ENCODE results near the gene GPATCH3. TPM values are rescaled to one million over a fixed set of nuclear protein-coding genes. Genes with fewer than 3 reads are reported as not detected.

GPATCH3 gene
- total RNA-seq, 2 experiments from 2014 or later = 15.0 to 17.0 TPM

GRCh38 chr1:26844424-26845196, 55.7 kb downstream of the GPATCH3 start:
- H3K27ac Mint-ChIP-seq = no peak overlapping the region
- CTCF ChIA-PET = interaction anchor here (1.2 to 1.3 kb wide), 3 partner anchors 11 to 24 kb away, joined by 3 to 4 read pairs (median 4); no protein-coding TSS in a partner anchor
- ATAC-seq (no peak), DNase-seq (no peak)
- H3K4me3 Mint-ChIP-seq = no peak overlapping the region
- H3K36me3 Mint-ChIP-seq = peaks cover 37% of the 10 kb centered on the region
- H3K9me3 Mint-ChIP-seq (ENCODE audit: low read depth) = no peaks in the 10 kb centered on the region
- H3K27me3 Mint-ChIP-seq = no peaks in the 10 kb centered on the region
- H3K4me1 Mint-ChIP-seq = peaks cover 2% of the 10 kb centered on the region

Other genes with a start within 250 kb of the GPATCH3 start
- gene ARID1A, start 204.5 kb downstream of the GPATCH3 start, total RNA-seq = 100 to 1,000 TPM in 1 of 2 experiments, 10 to 100 TPM in 1; 92.4 to 112 TPM
- gene PIGV, start 112.5 kb downstream of the GPATCH3 start, total RNA-seq = 1 to 10 TPM; 8.6 to 9.7 TPM
- 10 to 100 TPM; 53.1 to 54.9 TPM for gene ZDHHC18, start 73.8 kb downstream of the GPATCH3 start, total RNA-seq
- gene SFN, start 37.3 kb downstream of the GPATCH3 start, total RNA-seq = under 1 TPM in 1 of 2 experiments, not detected in 1; 0.73 TPM
- 10 to 100 TPM; 32.9 to 41.1 TPM for gene GPN2, start 10.2 kb downstream of the GPATCH3 start, total RNA-seq
- gene NR0B2, start 13.5 kb upstream of the GPATCH3 start, total RNA-seq = not detected
- 10 to 100 TPM; 88.8 to 91.6 TPM for gene NUDC, start 21.3 kb upstream of the GPATCH3 start, total RNA-seq
- gene KDF1, start 60.0 kb upstream of the GPATCH3 start, total RNA-seq = not detected
- gene TRNP1, start 93.2 kb upstream of the GPATCH3 start, total RNA-seq = under 1 TPM; 0.15 to 0.19 TPM
- gene TENT5B, start 112.4 kb upstream of the GPATCH3 start, total RNA-seq = not detected

Measured in activated CD8-positive, alpha-beta memory T cell treated with anti-CD3 and anti-CD28 coated beads, Interleukin-2, amount 10 ng/mL, durations not matched to agents 7 days and 5 days (primary cell).